ENCODE measurements around the gene SH2D1B.
"Not testable (repeated sequence)": the region's sequence is repeated elsewhere in the genome, so short reads cannot be mapped to it uniquely, and the experiment has no call there.

The SH2D1B gene, protein sequence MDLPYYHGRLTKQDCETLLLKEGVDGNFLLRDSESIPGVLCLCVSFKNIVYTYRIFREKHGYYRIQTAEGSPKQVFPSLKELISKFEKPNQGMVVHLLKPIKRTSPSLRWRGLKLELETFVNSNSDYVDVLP

DNA sequence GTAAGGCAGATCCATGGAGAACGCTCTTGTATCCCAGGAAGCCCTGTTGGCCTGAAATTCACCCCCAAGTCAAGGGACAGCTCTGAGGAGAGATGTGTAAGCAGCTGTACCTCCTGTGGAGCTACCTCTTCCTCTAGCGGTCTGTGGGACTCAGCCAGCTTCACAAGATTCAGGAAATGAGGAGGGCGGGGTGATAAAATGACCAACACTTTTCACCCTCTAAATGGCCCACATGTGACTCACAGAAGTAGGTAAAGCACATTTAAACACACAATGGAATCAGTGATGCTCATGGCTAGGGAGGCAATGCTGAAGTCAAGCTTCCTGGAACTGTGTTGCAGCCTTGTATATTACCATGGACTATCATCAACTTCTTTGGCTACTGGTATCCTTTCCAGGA lies at the start of gene SH2D1B:
Gene SH2D1B (minus strand): TSS at position 135 of the 400 bp plus-strand sequence. CDS start 120 bp downstream, at position 15.
- FAIRE-seq, result no peak

DNA sequence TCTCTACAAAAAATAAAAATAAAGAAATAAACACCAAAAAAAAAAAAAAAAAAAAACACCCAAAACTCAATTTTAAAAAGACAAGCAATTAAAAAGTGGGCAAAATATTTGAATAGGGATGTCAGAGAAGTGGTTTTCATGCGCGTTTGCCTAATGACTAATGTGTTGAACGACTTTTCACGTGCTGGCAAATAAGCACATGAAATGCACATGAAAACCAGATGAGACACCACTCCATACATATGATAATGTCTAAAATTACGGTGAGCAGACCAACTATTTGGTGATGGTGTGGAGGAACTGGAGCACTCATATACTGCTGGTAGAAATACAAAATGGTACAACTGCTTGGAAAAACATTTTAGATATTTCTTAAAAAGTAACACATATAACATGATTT lies 46.3 kb upstream of the SH2D1B start:
- no peak for FAIRE-seq

DNA sequence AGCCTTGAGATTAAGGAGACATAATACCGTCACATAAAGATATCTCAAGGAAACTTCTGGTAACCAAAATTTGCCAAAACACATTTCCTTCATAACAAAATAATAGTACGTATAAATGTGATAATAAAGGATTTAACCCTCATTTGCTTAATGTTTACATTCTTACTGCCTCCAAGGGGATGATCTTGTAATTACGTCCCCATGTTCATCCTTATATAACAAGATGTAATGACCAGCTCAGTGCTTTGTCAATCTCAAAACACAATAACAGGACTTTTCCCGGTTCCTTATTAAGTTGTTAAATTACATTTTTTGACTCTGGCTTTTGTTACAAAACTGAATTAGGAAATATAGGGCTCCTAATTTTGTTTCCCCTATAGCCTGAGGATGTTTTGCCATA lies 44.4 kb upstream of the SH2D1B start:
- no peak for FAIRE-seq

DNA sequence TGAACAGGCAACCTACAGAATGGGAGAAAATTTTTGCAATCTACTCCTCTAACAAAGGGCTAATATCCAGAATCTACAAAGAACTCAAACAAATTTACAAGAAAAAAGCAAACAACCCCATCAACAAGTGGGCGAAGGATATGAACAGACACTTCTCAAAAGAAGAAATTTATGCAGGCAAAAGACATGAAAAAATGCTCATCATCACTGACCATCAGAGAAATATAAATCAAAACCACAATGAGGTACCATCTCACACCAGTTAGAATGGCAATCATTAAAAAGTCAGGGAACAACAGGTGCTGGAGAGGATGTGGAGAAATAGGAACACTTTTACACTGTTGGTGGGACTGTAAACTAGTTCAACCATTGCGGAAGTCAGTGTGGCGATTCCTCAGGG lies 42.4 kb upstream of the SH2D1B start:
- not testable (repeated sequence) for FAIRE-seq

DNA sequence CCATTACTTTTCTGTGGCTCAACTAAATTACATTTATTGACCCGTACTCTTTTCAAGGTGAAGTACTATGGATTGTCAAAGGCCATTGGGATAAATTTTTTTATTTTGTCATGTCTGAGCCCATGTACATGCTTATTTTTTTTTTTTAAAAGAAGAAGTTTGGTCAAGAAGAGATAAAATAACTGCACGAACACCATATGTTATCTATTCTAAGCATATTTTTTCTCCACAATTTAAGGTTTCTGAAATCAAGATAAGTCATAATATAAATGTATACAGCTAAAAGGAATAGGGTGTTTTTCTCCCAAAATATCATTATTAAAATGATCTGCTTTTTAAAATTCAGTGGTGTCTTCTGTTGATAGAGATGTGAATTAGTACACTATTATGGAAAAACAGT lies 35.0 kb upstream of the SH2D1B start:
- FAIRE-seq, result no peak

DNA sequence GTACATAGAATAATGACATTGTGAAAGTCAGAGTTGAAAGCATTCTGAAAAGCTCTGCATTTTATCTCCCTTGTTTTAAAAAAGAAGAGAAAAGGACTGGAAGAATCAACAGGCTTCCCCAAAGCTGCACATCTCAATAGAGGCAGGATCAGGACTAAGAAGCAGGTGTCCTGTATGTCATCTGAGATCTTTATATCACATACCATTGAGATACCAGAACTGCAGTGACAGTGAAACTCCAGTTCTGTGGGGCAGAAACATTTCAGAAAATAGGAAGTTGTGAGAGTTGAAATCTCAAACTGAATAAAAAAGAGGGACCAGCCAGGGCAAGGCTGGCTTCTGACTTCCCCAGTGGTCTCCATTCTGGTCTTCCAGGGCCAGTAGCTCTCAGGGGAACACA lies 33.0 kb upstream of the SH2D1B start:
- FAIRE-seq, result no peak

DNA sequence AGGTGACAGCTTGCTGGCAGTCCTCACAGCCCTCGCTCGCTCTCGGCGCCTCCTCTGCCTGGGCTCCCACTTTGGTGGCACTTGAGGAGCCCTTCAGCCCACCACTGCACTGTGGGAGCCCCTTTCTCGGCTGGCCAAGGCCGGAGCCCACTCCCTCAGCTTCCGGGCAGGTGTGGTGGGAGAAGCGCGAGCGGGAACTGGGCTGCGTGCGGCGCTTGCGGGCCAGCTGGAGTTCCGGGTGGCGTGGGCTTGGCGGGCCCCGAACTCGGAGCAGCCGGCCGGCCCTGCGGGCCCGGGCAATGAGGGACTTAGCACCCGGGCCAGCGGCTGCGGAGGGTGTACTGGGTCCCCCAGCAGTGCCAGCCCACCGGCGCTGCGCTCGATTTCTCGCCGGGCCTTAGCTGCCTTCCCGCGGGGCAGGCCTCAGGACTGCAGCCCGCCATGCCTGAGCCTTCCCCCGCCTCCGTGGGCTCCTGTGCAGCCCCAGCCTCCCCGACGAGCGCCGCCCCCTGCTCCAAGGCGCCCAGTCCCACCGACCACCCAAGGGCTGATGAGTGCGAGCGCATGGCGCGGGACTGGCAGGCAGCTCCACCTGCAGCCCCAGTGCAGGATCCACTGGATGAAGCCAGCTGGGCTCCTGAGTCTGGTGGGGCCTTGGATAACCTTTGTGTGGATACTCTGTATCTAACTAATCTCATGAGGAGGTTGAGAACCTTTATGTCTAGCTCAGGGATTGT lies 21.2 kb upstream of the SH2D1B start:
- FAIRE-seq, result not testable (repeated sequence)

DNA sequence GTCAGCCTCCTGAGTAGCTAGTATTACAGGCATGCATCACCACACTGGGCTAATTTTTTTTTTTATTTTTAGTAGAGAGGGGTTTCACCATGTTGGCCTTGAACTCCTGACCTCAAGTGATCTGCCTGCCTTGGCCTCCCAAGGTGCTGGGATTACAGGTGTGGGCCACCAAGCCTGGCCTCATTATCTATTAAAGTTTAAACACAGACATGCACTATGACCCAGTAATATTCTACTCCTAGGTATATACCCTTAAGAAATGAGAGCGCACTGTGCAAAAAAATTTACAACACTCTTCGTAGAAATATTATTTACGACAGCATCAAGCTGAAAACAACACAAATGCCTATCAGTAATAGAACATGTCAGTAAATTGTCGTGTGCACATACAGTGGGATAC lies 18.6 kb upstream of the SH2D1B start:
- no peak for FAIRE-seq

DNA sequence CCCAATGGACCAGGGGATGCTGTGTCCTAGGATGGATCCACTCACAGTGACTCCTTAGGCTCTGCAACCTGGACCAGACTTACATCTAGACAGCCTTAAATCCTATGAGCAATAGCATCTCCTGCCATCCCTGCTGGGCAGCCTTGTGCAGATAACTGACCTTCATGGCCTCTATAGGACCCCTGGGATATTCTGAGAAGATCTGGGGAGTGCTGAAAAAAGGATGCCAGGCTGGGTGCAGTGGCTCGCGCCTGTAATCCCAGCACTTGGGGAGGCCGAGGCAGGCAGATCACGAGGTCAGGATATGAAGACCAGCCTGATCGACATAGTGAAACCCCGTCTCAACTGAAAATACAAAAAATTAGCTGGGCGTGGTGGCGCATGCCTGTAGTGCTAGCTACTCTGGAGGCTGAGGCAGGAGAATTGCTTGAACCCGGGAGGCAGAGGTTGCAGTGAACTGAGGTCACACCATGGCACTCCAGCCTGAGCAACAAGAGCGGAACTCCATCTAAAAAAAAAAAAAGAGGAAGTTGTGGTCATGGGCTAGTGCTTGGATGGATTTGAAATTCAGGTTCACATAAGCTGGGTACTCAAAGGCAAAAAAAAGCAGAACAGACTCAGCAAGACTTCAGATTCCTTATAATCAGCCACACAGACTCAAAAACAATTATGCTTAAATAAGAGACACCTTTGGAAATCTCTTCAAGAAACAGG lies 10.9 kb upstream of the SH2D1B start:
- no peak for FAIRE-seq

DNA sequence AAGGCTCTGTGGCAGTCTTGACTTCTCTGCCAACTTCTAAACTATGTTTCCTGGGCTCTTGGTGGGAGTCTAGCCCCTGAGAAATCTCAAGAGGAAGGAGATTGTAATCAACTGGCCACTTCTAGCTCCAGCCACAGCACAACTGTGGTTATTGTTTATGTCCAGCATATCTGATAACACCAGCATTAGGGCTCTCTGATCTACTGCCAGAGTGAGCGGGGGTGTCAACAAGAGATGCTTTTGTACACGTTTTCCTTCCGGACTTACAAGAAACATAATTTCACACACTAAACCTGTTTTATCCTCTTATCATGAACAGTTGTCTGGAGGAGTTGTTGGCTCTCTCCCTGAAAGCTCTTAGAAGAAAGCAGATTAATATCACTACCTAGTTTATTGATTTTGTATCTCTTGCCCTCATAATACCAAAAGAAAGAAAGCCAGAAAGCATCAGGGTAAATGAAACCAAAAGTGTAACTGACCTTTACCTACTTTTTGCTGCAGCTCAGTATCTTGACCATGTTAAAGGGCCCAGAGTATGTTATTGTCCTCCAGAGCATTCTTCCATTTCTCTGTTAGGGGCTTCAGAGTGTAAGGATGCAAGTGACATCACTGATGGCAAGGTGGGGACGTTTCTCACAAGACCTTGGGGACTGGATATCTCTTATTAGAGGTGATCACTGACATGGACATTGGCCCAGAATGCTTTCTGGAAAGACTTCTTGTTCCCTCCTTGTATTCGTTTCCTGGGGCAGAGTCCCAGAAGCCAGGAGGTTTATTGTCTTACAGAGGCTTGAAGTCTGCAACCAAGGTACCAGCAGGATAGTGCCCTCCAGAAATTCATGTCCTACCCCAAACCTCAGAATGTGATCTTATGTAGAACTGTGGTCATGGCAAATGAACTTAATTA lies 9.6 kb upstream of the SH2D1B start:
- FAIRE-seq, result no peak

DNA sequence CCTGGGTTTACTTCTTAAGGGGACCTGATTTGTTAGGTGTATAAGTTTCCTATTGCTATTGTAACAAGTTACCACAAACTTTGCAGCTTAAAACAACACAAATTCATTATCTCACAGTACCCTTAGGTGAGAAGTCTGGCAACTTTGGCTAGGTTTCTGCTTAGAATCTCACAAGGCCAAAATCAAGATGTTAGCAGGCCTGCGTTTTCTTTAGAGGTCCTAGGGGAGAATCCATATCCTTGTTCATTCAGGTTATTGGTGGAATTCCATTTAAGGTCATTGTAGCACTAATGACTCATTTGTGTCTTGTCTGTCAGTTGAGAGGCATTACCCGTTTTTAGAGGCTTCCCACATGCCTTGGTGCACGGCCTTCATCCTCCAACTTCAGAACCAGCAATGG lies 8.2 kb upstream of the SH2D1B start:
- FAIRE-seq, result no peak

DNA sequence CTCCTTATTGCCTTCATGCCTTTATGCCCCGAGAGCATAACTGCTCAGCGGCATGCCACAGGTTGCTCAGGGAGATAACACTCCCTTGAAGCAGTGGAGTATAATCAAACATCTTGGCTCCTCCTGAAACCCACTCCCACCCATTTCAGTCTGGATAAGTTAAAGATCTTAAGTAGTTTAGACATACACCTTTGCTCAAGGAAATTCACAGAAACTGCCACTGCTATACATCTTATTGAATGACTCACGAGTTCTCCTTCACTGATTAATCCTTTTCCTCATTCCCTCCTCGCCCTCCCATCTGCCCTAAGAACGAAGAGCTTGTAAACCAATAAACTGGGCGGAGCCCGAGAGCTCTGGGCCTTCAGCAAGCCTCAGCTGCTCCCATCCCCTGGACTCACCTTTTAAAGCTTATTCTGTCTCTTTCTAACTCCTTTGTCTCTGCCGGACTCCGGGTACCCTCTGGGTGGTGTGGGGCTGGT lies 7.6 kb upstream of the SH2D1B start:
- FAIRE-seq, result not testable (repeated sequence)

DNA sequence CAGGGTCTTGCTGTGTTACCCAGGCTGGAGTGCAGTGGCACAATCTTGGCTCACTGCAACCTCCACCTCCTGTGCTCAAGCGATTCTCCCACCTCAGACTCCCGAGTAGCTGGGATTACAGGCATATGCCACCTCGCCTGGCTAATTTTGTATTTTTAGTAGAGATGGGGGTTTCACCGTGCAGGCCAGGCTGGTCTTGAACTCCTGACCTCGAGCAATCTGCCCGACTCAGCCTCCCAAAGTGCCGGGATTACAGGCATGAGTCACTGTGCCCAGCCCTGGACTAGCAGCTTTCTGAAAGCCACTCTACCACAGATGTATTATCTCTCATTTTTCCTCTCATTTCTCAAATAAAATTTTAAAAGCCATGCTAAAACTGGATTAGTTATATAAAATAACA lies 6.6 kb upstream of the SH2D1B start:
- not testable (repeated sequence) for FAIRE-seq

DNA sequence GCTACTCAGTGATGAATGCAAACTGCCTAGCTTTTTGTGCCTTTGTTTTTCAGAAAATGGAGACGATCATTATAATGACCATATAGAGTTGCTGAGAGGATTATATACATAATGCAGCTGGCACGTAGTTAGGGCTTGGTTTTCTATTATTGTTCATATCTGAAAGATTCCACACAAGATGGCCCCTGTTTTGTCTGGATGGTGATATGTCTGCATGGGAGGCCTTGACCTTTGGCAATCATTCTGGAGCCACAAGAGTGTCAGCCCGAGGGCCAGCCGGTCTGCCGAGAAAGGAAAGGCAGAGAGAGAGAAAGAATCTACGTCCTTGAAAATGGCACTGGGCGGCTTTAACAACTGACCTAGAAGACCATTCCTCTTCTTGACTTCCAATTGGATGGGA lies 5.7 kb upstream of the SH2D1B start:
- no peak for FAIRE-seq

DNA sequence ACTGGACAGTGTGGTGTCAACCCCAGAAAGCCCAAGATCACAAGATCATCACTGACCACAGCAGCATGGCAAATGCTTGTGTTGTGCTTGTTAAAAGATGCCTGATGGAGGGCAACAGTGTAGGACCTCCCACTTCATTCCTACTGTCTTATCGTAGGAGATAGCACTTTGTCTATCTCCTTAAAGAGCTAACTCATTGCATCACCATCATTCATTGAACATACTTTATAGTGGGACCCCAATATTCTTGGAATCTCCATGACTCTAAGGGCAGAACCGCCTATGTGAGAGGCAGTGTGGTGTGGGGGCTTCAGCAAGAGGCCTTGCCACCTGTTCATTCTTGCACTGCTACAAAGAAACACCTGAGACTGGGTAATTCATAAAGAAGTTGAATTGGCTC lies 5.0 kb upstream of the SH2D1B start:
- no peak for FAIRE-seq

DNA sequence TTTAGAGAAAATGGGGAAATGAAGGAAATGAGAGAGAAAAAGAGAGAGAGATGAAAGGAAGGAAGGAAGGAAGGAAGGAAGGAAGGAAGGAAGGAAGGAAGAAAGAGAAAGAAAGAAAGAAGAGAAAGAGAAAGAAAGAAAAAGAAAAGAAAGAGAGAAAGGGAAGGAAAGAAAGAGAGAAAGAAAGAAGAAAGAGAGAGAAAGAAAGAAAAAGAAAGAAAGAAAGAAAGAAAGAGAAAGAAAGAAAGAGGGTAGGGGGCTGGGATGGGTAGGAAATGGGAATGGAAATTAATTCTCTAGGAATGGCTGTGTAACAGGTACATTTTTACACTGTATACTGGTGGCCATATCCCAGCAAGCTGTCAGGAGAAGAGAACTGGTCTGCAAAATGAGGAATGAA lies 4.3 kb upstream of the SH2D1B start:
- FAIRE-seq, result no peak

DNA sequence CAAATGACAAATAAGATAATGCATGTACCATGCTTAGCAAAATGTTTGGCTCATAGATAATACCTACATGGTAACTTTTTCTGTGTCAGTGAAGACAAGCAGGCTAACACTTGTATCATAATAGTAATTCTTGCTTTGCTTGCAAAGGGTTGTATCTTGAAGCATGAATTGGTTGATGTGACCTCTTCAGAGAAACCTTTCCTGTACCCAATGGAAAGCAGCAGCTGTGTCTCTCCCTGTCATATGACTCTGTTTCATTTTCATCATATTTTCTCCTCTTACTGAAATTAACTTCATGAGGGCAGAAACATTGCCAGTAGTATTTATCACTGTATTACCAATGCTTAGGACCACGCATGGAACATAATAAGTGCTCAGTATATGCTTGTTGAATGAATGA lies 4.4 kb downstream of the SH2D1B start:
- no peak for FAIRE-seq

DNA sequence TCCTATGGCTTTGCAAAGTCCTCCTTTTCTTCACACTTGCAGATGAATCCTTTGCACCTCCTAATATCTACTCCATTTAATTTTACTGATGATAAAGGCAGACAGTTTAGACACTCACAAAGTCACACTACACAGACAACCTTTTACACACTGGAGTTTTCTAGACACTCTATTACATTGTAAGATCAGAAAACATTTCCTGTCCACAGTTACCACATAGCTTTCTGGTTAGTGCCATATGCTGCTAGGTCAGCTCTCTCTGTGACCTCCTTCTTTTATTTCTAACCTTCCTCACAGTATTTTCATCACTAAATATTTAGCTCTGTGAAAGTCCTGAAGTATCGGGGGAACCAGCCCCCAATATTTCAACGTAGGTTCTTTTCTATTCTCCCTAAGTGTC lies 5.1 kb downstream of the SH2D1B start:
- FAIRE-seq, result no peak

DNA sequence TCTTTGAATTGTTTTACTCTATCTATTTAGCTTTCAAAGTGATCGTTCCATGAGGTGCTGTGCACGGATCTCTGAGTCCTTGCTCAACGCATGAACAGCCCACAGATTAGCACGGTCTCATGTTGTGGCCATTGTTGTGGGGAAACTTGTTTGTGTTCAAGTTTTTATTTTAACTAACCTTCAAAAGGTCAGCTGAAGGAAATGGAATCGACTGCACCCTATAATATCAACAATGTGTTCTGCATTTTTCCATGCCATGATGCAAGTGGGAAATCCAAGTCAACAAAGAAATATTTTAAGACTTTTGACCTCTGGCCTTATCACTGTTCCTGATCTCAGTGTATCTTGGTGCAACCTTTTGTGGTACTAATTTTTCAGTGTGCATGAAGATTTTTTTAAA lies 6.1 kb downstream of the SH2D1B start:
- FAIRE-seq, result no peak

DNA sequence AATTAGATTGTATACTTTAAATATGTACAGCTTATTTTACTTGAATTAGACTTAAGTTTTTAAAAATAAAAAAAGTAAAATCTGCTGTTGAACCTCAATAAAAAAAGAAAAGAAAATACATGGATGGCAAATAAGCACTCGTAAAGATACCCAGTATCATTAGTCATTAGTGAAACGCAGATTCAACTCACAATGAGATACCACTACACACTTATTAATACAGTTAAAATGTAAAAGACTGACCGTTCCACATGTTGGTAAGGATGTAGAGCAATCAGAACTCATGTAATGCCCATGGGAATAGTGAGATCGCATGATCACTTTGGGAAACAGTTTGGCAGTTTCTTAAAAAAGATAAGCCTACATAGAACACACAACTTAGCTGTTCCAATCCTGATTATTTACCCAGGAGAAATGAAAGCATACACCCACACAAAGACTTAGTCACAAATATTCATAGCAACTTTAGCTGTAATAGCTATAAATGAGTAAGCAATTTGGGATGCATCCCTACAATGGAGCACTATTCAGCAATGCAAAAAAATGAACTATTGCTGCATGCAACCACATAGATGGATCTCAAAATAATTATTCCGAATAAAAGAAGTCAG lies 7.3 kb downstream of the SH2D1B start:
- FAIRE-seq, result no peak

DNA sequence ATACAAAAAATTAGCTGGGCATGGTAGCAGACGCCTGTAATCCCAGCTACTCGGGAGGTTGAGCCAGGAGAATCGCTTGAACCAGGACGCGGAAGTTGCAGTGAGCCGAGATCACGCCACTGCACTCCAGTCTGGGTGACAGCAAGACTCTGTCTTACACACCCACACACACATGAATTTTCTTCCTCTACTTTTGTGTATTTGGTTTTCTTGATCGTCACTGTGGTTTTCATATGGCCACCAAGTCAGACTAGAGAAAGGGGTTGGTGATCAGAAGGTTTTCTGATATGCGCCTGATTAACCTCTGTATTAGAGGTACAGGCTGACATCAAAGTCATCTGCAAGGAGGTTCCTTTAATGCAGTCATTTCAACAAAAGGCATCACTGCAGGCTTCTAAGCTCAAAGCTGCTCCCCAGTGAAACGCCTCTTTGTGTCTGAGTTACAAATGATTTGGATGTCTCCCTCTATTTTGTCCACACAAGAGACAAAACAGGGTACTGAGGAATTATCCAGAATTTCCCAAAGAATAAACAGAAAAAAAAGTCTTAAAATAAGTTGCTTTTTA lies 11.1 kb downstream of the SH2D1B start:
- no peak for FAIRE-seq

DNA sequence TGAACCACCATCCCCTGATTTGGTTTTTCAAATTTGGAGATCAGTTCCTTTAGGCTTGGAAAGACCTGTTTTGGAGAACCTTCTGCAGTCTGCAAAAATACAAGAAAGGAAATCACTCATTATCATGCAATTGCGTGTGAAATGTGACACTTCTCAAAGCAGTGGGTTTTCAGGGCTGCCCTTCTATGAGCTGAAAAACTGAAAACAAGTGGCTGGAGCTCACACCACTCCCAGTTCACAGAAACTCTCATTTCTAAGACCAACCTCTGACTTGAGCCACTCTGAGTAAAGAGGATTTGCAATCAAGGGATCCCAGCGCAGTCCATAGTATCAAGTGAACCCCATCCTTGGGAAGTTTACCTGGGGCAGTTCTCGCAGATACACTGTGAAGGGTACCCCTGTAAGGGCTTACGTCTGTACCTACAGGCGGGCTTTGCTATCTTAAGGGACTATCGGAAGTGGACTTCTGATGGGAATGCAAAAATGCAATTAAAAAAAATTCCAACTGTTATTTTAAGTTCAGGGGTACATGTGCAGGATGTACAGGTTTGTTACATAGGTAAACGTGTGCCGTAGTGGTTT lies 12.8 kb downstream of the SH2D1B start:
- no peak for FAIRE-seq
